ENCODE results near the gene ACER3. TPM values are rescaled to one million over a fixed set of nuclear protein-coding genes. Genes with fewer than 3 reads are reported as not detected.

ACER3 gene
- total and polyA plus RNA-seq, 2 donors (not counting 1 experiment from before 2014, with no cell fraction given) = 3.3 to 12.9 TPM

GRCh38 chr11:76835928-76836612 lies 24.6 kb upstream of the ACER3 start:
- DNase-seq (no peak), ATAC-seq (ENCODE audit: low read depth) (no peak)
- Histone ChIP-seq H3K27me3 (replicated peaks in 1 of 4; ENCODE audit: control extremely low read depth in 1 of 4, control insufficient read depth in 3 of 4, insufficient read depth in 4 of 4, low read length in 3 of 4) (no peaks in the 10 kb centered on the region), H2AFZ (ENCODE audit: insufficient read depth, low read depth, low read length, poor library complexity, severe bottlenecking) (no peak overlapping the region), H3K4me1 (ENCODE audit: control insufficient read depth in 2 of 2, insufficient read depth in 2 of 2, low read length in 2 of 2) (no peaks in the 10 kb centered on the region), H3K79me2 (ENCODE audit: control insufficient read depth, insufficient read depth, low read length) (no peaks in the 10 kb centered on the region), H3K36me3 (replicated peaks in 1 of 2; ENCODE audit: control extremely low read depth in 1 of 2, control insufficient read depth in 1 of 2, extremely low read depth in 1 of 2, insufficient read depth in 2 of 2, low read length in 1 of 2) (no peaks in the 10 kb centered on the region), H4K20me1 (ENCODE audit: control insufficient read depth, insufficient read depth, low read length, poor library complexity, severe bottlenecking) (no peaks in the 10 kb centered on the region), H3K9me3 (ENCODE audit: control extremely low read depth in 1 of 3, control insufficient read depth in 2 of 3, insufficient read depth in 1 of 3, low read length in 2 of 3) (no peaks in the 10 kb centered on the region), H3K9ac (ENCODE audit: low read length) (no peak overlapping the region), H3K27ac (ENCODE audit: low read length in 2 of 2) (no peak overlapping the region), H3K4me2 (replicated peaks; ENCODE audit: low read depth, low read length, poor library complexity, severe bottlenecking) (no peak overlapping the region), H3K4me3 (ENCODE audit: control extremely low read depth in 1 of 5, extremely low read depth in 1 of 5, insufficient read depth in 1 of 5, low read depth in 2 of 5, low read length in 4 of 5) (no peak overlapping the region)
- 87% methylated on average over 5 of the region's 5 CpGs for WGBS (ENCODE audit: insufficient coverage)
- no peak overlapping the region for H3K4me3 Mint-ChIP-seq
- TF ChIP-seq CTCF (IDR thresholded peaks at IDR 0.05) (no peak), EZH2 (IDR thresholded peaks at IDR 0.05; ENCODE audit: borderline replicate concordance, insufficient read depth, low read depth, low read length, poor library complexity, severe bottlenecking) (no peak)
- CTCF ChIA-PET = no interaction called here
- peaks cover 9% of the 10 kb centered on the region for H3K27me3 Mint-ChIP-seq
- intact Hi-C loops (cut with micrococcal nuclease) = no loop called here
- POLR2A ChIA-PET = no interaction called here
- no peaks in the 10 kb centered on the region for H3K9me3 Mint-ChIP-seq (ENCODE audit: insufficient read depth)
- H3K27ac Mint-ChIP-seq = no peak overlapping the region
- no peaks in the 10 kb centered on the region for H3K4me1 Mint-ChIP-seq

- no peaks in the 10 kb centered on the region for H3K4me1 ChIP-seq (ENCODE audit: control insufficient read depth in 2 of 2, insufficient read depth in 2 of 2, low read length in 2 of 2)
- no peak overlapping the region for H3K4me3 ChIP-seq (ENCODE audit: control extremely low read depth in 1 of 5, extremely low read depth in 1 of 5, insufficient read depth in 1 of 5, low read depth in 2 of 5, low read length in 4 of 5)
- H4K20me1 ChIP-seq (ENCODE audit: control insufficient read depth, insufficient read depth, low read length, poor library complexity, severe bottlenecking) = no peaks in the 10 kb centered on the region
- Mint-ChIP-seq H3K4me3 (no peak overlapping the region), H3K9me3 (ENCODE audit: insufficient read depth) (no peaks in the 10 kb centered on the region), H3K4me1 (no peaks in the 10 kb centered on the region), H3K27ac (no peak overlapping the region), H3K27me3 (peaks cover 15% of the 10 kb centered on the region)
- DNase-seq = no peak
- H3K9ac ChIP-seq (ENCODE audit: low read length) = no peak overlapping the region
- no peak overlapping the region for H3K4me2 ChIP-seq (replicated peaks; ENCODE audit: low read depth, low read length, poor library complexity, severe bottlenecking)
- ATAC-seq (ENCODE audit: low read depth) = no peak
- no peaks in the 10 kb centered on the region for H3K9me3 ChIP-seq (ENCODE audit: control extremely low read depth in 1 of 3, control insufficient read depth in 2 of 3, insufficient read depth in 1 of 3, low read length in 2 of 3)
- ChIA-PET POLR2A (no interaction called here), CTCF (no interaction called here)
- no peaks in the 10 kb centered on the region for H3K36me3 ChIP-seq (replicated peaks in 1 of 2; ENCODE audit: control extremely low read depth in 1 of 2, control insufficient read depth in 1 of 2, extremely low read depth in 1 of 2, insufficient read depth in 2 of 2, low read length in 1 of 2)
- no peak overlapping the region for H3K27ac ChIP-seq (ENCODE audit: low read length in 2 of 2)
- no peaks in the 10 kb centered on the region for H3K79me2 ChIP-seq (ENCODE audit: control insufficient read depth, insufficient read depth, low read length)
- intact Hi-C loops (cut with micrococcal nuclease) = no loop called here
- H2AFZ ChIP-seq (ENCODE audit: insufficient read depth, low read depth, low read length, poor library complexity, severe bottlenecking) = no peak overlapping the region
- H3K27me3 ChIP-seq (replicated peaks in 1 of 4; ENCODE audit: control extremely low read depth in 1 of 4, control insufficient read depth in 3 of 4, insufficient read depth in 4 of 4, low read length in 3 of 4) = peaks cover 0 to 2% (median 0%) of the 10 kb centered on the region in 4 experiments
- WGBS (ENCODE audit: insufficient coverage) = 96% methylated on average over 10 of the region's 11 CpGs
- no peak for TF ChIP-seq CTCF (IDR thresholded peaks at IDR 0.05)
- no peak for TF ChIP-seq EZH2 (IDR thresholded peaks at IDR 0.05; ENCODE audit: borderline replicate concordance, insufficient read depth, low read depth, low read length, poor library complexity, severe bottlenecking)
Observed at GRCh38 chr11:76836613-76837291, 24.0 kb upstream of the ACER3 start.
